ENCODE measurements around the gene HTR7.

HTR7 gene

GRCh38 chr10:90777621-90778020 lies 80.2 kb downstream of the HTR7 start:
- Histone ChIP-seq H3K9me3 (ENCODE audit: control insufficient read depth, low read length) (no peaks in the 10 kb centered on the region), H3K23ac (ENCODE audit: low read length in 2 of 2) (peak overlapping the region in 1 of 2 experiments; percentile 69), H3K79me1 (replicated peaks; ENCODE audit: low read length, poor library complexity, severe bottlenecking) (no peaks in the 10 kb centered on the region), H2BK120ac (ENCODE audit: low read depth, low read length) (no peak overlapping the region), H2AFZ (ENCODE audit: low read depth, low read length) (no peak overlapping the region), H2BK15ac (ENCODE audit: low read depth, poor library complexity, severe bottlenecking) (no peak overlapping the region), H2BK5ac (ENCODE audit: low read depth, low read length, poor library complexity, severe bottlenecking) (no peak overlapping the region), H3K9ac (ENCODE audit: low read length) (no peak overlapping the region), H3K4me1 (ENCODE audit: control insufficient read depth, insufficient read depth, low read depth, low read length) (peaks cover 1% of the 10 kb centered on the region), H3K36me3 (ENCODE audit: control insufficient read depth in 1 of 2, insufficient read depth in 2 of 2, low read depth in 1 of 2, low read length in 2 of 2) (no peaks in the 10 kb centered on the region), H3K4me2 (ENCODE audit: low read length, poor library complexity, severe bottlenecking) (no peak overlapping the region), H4K91ac (ENCODE audit: low read length) (no peak overlapping the region), H3K27ac (ENCODE audit: low read length, poor library complexity, severe bottlenecking) (no peak overlapping the region), H3K27me3 (ENCODE audit: control insufficient read depth in 1 of 2, insufficient read depth in 1 of 2, low read length in 2 of 2) (peaks cover 0 to 6% of the 10 kb centered on the region in 2 experiments), H4K8ac (ENCODE audit: low read length) (no peak overlapping the region), H3K4me3 (ENCODE audit: insufficient read depth in 1 of 2, low read depth in 1 of 2, low read length in 2 of 2) (no peak overlapping the region), H2BK12ac (ENCODE audit: low read length in 2 of 2) (no peak overlapping the region), H3K18ac (ENCODE audit: low read depth in 1 of 2, low read length in 2 of 2) (no peak overlapping the region), H3K4ac (ENCODE audit: low read depth in 1 of 2, low read length in 2 of 2) (no peak overlapping the region), H2AK5ac (ENCODE audit: low read length, severe bottlenecking) (no peak overlapping the region), H3K14ac (ENCODE audit: low read length in 2 of 2) (no peak overlapping the region)
- no peak for DNase-seq
- whole genome bisulfite sequencing, result no CpG with 5 or more reads among the region's 1 CpG

- Histone ChIP-seq H3K9ac (ENCODE audit: low read length) (no peak overlapping the region), H3K4ac (ENCODE audit: low read depth in 1 of 2, low read length in 2 of 2) (no peak overlapping the region), H3K18ac (ENCODE audit: low read depth in 1 of 2, low read length in 2 of 2) (no peak overlapping the region), H2AK5ac (ENCODE audit: low read length, severe bottlenecking) (no peak overlapping the region), H3K27ac (ENCODE audit: low read length, poor library complexity, severe bottlenecking) (no peak overlapping the region), H4K91ac (ENCODE audit: low read length) (no peak overlapping the region), H3K23ac (ENCODE audit: low read length in 2 of 2) (peak overlapping the region in 1 of 2 experiments; percentile 40), H3K27me3 (ENCODE audit: control insufficient read depth in 1 of 2, insufficient read depth in 1 of 2, low read length in 2 of 2) (no peaks in the 10 kb centered on the region), H3K4me2 (ENCODE audit: low read length, poor library complexity, severe bottlenecking) (no peak overlapping the region), H3K79me1 (replicated peaks; ENCODE audit: low read length, poor library complexity, severe bottlenecking) (no peaks in the 10 kb centered on the region), H2BK120ac (ENCODE audit: low read depth, low read length) (no peak overlapping the region), H2BK5ac (ENCODE audit: low read depth, low read length, poor library complexity, severe bottlenecking) (no peak overlapping the region), H3K36me3 (ENCODE audit: control insufficient read depth in 1 of 2, insufficient read depth in 2 of 2, low read depth in 1 of 2, low read length in 2 of 2) (no peaks in the 10 kb centered on the region), H2AFZ (ENCODE audit: low read depth, low read length) (no peak overlapping the region), H2BK12ac (ENCODE audit: low read length in 2 of 2) (no peak overlapping the region), H3K4me1 (ENCODE audit: control insufficient read depth, insufficient read depth, low read depth, low read length) (peaks cover 1% of the 10 kb centered on the region), H3K14ac (ENCODE audit: low read length in 2 of 2) (peak overlapping the region in 1 of 2 experiments; percentile 77), H3K4me3 (ENCODE audit: insufficient read depth in 1 of 2, low read depth in 1 of 2, low read length in 2 of 2) (no peak overlapping the region), H3K9me3 (ENCODE audit: control insufficient read depth, low read length) (peaks cover 6% of the 10 kb centered on the region), H2BK15ac (ENCODE audit: low read depth, poor library complexity, severe bottlenecking) (no peak overlapping the region), H4K8ac (ENCODE audit: low read length) (no peak overlapping the region)
- WGBS, result 64% methylated on average over 2 of the region's 2 CpGs
- peak; percentile 23 for DNase-seq
Observed at GRCh38 chr10:90775351-90776028, 82.3 kb downstream of the HTR7 start.

GRCh38 chr10:90769946-90770841 lies 87.6 kb downstream of the HTR7 start:
- Histone ChIP-seq H2BK15ac (ENCODE audit: low read depth, poor library complexity, severe bottlenecking) (no peak overlapping the region), H2AFZ (ENCODE audit: low read depth, low read length) (no peak overlapping the region), H3K79me1 (replicated peaks; ENCODE audit: low read length, poor library complexity, severe bottlenecking) (no peaks in the 10 kb centered on the region), H3K9ac (ENCODE audit: low read length) (no peak overlapping the region), H3K27ac (ENCODE audit: low read length, poor library complexity, severe bottlenecking) (no peak overlapping the region), H3K4me2 (ENCODE audit: low read length, poor library complexity, severe bottlenecking) (no peak overlapping the region), H2BK12ac (ENCODE audit: low read length in 2 of 2) (no peak overlapping the region), H4K91ac (ENCODE audit: low read length) (no peak overlapping the region), H3K36me3 (ENCODE audit: control insufficient read depth in 1 of 2, insufficient read depth in 2 of 2, low read depth in 1 of 2, low read length in 2 of 2) (no peaks in the 10 kb centered on the region), H3K4me1 (ENCODE audit: control insufficient read depth, insufficient read depth, low read depth, low read length) (no peaks in the 10 kb centered on the region), H3K18ac (ENCODE audit: low read depth in 1 of 2, low read length in 2 of 2) (no peak overlapping the region), H4K8ac (ENCODE audit: low read length) (peak overlapping the region; percentile 57), H2BK120ac (ENCODE audit: low read depth, low read length) (no peak overlapping the region), H3K23ac (ENCODE audit: low read length in 2 of 2) (no peak overlapping the region), H3K4me3 (ENCODE audit: insufficient read depth in 1 of 2, low read depth in 1 of 2, low read length in 2 of 2) (no peak overlapping the region), H3K27me3 (ENCODE audit: control insufficient read depth in 1 of 2, insufficient read depth in 1 of 2, low read length in 2 of 2) (no peaks in the 10 kb centered on the region), H3K4ac (ENCODE audit: low read depth in 1 of 2, low read length in 2 of 2) (no peak overlapping the region), H2BK5ac (ENCODE audit: low read depth, low read length, poor library complexity, severe bottlenecking) (no peak overlapping the region), H3K14ac (ENCODE audit: low read length in 2 of 2) (peak overlapping the region in 1 of 2 experiments; percentile 90), H2AK5ac (ENCODE audit: low read length, severe bottlenecking) (no peak overlapping the region), H3K9me3 (ENCODE audit: control insufficient read depth, low read length) (peaks cover 6% of the 10 kb centered on the region)
- WGBS, result 87% methylated on average over 20 of the region's 20 CpGs
- DNase-seq, result no peak

Data from mesenchymal stem cell (in vitro differentiated cells and primary cell).